ENCODE results near the gene GALC.

GALC gene

GRCh38 chr14:87960013-87960787 lies 32.8 kb downstream of the GALC start:
- no peak for TF ChIP-seq CTCF (IDR thresholded peaks at IDR 0.05; ENCODE audit: low read depth, low read length)
- no peak overlapping the region for H3K4me3 ChIP-seq (ENCODE audit: low read depth, low read length)

GRCh38 chr14:87955501-87955900 lies 37.5 kb downstream of the GALC start:
- no peak for TF ChIP-seq CTCF (IDR thresholded peaks at IDR 0.05; ENCODE audit: low read depth, low read length)
- no peak overlapping the region for H3K4me3 ChIP-seq (ENCODE audit: low read depth, low read length)

- H3K4me3 ChIP-seq (ENCODE audit: low read depth, low read length) = no peak overlapping the region
- no peak for TF ChIP-seq CTCF (IDR thresholded peaks at IDR 0.05; ENCODE audit: low read depth, low read length)
Observed at GRCh38 chr14:87952307-87953094, 40.5 kb downstream of the GALC start.

- TF ChIP-seq CTCF (IDR thresholded peaks at IDR 0.05; ENCODE audit: low read depth, low read length) = peak; percentile 41; the same call in 1 of the 2 replicates
Observed at GRCh38 chr14:87944987-87945604, 47.9 kb downstream of the GALC start.

GRCh38 chr14:87940894-87941293 lies 52.1 kb downstream of the GALC start:
- H3K4me3 ChIP-seq (ENCODE audit: low read depth, low read length) = no peak overlapping the region
- no peak for TF ChIP-seq CTCF (IDR thresholded peaks at IDR 0.05; ENCODE audit: low read depth, low read length)

More at GRCh38 chr14:87944987-87945604, 47.9 kb downstream of the GALC start:
- no peak overlapping the region for H3K4me3 ChIP-seq (ENCODE audit: low read depth, low read length)

GRCh38 chr14:87940382-87940781 lies 52.6 kb downstream of the GALC start:
- no peak for TF ChIP-seq CTCF (IDR thresholded peaks at IDR 0.05; ENCODE audit: low read depth, low read length)

More at GRCh38 chr14:87940382-87940781, 52.6 kb downstream of the GALC start:
- H3K4me3 ChIP-seq (ENCODE audit: low read depth, low read length) = no peak overlapping the region
